ENCODE measurements around the gene KRTAP8-1.

Gene KRTAP8-1, protein sequence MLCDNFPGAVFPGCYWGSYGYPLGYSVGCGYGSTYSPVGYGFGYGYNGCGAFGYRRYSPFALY

DNA sequence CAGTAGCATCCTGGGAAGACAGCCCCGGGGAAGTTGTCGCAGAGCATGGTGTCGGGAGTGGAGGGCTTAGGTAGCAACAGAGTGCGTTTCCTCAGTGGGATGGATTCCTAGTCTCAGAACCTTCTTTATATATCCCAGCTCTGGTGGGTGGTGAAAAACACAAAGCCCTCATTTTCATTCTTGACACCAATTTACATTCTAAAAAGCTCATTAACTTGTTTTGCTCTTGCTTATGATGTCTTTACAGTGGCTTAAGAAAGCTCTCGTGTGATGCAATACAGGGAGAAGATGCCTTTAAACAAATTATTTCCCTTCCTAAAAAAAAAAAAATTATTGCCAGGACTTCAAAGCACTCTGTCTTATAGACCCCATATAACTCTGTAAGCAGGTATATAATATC, at the start of gene KRTAP8-1:
Gene KRTAP8-1 (minus strand): TSS at position 101 of the 400 bp plus-strand sequence. CDS start 54 bp downstream, at position 47.
- DNase-seq, result no peak

DNA sequence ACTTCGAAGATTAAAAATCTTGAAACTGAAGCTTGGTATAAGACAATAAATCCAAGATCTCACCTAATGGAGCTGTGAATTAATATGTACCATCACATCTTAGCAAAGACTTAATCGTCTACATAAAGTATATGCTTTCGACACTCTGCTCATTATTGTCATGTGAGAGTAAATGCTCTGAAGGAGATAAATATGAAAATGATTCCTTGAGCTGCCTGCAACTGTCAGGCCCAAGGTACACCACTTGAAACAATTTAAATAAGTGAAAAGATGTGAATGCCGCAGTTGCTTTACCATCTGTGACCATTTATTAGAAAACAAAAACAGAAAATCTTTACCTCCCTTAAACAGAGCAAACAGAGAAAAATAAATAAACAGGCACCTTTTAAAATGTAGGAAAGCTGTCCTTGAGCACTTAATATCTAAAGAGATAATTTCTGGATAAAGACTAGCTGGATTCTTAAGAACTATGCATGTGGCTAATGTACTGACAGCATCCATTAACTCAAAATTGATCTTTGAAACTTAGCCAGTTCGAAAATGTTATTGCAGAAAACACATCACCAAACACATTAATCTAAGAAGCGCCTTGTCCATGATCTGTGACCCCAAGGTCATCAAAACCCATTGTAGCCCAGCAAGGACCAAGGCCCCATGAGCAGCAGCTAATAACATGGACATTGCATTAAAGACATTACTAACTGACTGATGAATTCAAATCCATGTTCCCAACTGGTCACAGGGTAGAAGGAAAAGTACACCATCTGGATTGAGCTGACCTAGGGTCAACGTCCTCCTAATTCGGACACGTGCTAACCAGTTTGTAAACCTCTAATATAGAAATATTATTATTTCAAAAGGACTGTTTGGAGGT, 34.8 kb upstream of the KRTAP8-1 start:
- no peak for DNase-seq

DNA sequence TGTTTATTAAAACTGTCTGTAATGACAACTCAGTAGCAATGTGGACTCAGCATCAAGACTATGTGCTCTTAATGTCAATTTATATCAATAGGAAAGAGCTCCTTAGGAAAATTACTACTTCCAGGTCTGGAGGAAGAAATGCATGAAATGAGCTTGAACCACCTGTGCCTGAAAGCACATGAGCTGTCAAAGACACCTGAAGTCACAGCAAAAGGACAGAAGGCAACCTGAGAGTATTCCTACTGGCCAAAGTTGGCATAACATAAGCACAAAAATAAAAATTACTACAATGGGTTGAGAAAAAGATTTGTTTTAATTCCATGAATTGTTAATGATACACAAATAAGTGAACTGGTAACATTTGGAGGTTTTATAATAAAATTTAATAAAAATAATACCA, 29.9 kb upstream of the KRTAP8-1 start:
- DNase-seq, result no peak

DNA sequence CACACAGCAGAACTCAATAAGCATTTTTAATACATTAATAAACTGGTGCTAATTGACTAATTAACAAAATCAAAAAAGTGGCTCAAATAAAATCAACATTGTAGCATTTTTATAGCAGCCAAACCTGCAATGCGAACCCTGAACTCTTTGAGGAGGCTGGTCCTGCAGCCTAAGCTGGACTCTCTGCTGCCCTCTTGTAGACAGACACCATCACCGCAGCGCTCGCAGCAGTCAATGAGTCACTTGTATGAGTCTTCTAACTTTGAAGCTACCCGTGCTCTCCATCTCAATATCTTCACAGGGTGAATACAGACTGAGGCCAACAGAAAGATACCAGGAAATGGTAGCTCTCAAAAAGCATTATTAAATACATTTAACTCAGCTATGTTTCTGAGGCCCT, 26.2 kb upstream of the KRTAP8-1 start:
- no peak for DNase-seq

DNA sequence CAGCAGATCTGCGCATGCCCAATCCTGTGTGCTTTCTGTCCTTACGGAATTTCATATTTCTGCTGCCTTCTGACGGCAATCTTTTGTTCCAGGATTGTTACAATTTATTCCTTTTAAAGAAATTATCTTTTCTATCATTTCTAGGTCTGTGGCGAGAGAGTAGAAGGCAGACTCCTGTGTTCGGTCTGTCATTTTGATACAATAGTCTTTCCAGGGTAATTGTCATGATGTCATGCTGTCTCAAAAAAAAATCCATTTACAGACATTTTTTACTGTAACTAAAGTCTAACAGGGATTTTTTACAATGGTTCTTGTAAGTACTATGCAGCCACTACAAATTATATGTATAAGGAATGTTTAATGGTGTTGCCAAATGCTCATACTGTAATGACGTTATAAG, 25.5 kb upstream of the KRTAP8-1 start:
- DNase-seq, result no peak

DNA sequence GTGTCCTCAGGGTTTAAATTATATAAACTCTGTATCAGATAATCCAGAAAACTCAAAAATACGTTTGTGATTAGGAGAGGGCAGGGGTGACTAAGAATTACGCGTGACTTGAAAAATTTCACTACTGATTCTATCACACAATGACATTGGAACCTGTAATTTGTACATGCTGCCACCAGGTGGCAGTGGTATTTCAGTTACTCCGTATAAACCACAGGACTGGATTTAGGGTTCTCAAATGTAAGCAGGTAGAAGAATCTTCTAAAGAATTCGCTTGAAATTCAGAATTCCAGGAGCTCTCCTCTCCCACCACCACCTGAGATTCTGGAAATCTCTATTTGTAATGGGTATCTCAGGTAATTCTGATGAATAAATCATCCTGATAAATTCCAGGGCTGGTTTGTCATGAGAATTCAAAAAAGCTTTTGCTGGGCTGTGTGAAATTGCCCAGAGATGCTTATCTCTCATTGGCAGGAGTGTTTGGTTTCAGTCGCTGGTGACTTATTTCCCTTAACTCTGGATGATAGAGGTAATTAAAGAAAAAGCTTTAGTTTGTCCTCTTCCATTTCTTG, 18.2 kb upstream of the KRTAP8-1 start:
- DNase-seq, result no peak

DNA sequence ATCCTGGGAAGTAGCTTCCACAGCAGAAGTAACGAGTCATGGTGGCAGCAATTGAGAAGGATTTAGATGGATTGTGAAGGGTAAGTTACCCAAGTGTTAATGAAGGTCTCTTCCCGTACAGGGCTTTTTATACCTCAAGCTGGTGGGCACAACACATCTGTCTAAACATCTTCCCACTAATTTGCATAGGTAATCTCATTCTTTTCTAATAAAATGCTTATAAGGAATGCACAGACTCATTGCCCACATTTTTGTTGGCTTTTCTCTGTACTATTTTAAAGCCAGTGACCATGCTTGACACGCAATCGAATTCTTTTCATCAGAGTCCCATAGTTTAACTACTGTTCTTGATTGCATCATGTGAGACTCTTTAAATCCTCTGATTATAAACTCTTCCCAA, 16.6 kb upstream of the KRTAP8-1 start, which contains the start of gene KRTAP7-1:
Gene KRTAP7-1 (minus strand): TSS at position 101 of the 400 bp plus-strand sequence. CDS start 61 bp downstream, at position 40.
- DNase-seq, result no peak

DNA sequence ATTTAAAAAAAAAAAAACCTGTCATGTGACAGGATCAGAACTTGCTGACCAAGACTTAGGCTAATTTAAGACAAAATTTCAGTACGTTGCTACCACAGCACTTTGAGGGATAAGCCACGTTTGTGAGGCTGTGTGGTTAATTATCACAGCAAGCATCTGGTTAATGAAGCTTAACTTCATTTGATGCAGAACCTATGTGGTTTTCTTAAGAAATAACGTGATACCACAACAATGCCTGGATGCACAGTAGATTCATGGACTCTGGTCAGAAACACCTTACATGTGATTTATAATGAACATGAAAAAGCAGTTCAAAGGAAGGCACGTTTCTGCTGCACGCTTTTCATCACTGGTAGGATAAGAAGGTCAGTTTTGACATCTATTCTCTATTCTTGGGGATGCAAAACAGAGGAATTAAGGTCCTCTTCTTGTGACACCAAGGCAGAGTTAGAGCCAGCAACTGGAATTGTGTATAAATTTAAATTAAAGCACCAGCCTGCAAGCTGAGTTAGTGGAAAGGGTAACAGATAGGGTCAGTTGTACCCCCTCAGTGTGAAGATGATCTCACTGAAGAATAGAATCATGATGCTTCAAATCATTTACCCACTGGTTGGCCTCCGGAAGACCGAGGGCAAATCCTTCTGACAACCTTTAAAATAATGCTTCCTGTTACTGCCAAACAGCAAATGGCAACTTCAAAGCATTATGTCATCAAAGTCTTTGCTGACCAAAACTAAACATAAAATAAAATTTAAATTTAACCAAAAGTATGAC, 6.0 kb upstream of the KRTAP8-1 start:
- no peak for DNase-seq

DNA sequence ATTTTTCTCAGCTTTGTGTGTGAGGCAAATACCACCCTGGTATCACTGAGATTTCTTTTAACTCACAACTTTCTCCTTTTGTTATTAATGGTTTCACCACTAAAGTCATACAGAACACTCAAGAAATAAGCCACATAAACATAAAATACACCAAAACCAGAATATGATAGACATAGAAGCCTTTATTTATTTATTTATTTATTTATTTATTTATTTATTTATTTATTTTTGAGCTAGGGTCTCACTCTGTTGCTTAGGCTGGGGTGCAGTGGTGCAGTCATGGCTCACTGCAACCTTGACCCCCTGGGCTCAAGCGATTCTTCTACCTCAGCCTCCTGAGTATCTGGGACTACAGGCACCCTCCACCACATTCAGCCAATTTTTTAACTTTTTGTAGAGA, 12.5 kb downstream of the KRTAP8-1 start:
- no peak for DNase-seq

DNA sequence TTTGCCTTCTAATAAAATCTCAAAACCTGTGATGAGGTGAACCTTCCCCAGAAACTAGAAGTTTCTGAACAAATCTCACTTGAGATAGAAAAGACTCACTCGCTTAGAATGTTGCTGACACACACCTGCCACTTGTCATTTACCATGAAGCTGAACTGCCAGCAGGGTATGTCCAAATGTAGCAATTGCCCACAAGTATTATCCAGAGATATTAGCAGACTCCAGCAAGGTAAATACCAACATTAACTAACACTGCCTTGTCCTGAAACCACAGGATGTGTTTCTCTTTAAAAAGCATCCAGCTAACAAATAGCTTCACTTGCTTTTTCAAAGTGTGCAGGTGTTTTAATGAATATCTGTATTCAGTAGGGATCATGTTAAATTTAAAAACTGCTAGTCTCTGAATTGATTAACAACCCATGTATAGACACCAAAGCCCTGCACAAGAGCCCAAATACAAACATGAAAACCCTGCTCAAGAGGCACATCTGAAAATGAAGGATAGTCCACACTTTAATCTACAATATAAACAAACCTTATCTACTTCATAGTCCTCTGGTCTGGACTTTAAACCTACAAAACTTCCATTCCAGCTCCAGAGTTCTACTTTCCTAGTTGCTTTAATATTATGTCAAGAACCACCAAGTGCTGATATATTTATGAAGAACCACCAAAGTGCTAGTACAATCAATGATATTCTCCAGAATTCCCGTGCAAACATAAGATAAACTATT, 19.3 kb downstream of the KRTAP8-1 start:
- no peak for DNase-seq

DNA sequence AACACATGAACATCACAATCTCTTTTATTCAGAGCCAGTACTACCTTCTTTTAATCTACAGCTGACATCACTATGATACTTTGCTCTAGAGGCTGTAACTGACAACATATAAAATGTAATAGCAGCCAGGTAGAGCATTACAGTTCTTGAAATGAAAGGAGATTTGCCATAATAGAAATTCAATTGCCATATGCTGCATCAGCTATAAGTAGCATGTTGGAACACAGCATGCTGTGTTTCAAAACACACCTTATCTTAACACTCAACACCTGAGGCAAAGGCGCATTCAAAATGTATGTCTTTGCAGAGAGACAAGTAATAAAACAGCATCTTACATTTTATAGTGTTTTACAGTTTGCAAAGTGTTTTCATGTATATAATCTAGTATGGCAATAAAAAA, 33.8 kb downstream of the KRTAP8-1 start:
- no peak for DNase-seq

DNA sequence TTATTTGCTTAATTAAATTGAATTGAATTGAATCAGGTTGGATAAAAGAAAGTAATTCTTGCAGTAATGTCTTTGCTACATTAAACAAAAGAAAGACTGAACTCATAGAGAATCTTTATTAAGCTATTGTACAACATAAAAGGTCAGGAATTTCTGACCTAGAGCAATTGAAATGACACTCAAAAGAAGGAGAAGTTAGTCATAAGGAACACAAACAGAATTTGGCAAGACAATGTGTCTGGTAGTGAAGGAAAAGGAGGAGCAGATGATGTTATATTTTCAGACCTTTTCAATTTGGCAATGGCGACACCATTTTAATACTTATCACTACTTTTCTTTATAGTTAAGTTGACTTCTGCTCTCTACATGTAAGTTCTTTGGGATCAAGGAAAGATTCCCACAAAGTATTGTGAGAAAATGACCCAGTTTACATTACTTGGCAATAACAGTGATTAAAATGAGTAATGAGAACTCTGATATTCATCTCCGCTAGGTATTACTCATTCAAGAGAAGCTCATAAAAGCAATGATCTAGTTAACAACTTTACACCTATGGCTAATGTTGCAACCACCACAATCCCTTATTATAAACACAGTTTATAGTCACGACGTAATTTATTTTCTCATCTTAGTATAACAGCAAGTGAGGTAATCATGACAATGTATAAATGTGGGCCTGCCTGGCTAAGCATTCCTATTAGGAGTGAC, 43.2 kb downstream of the KRTAP8-1 start:
- DNase-seq, result no peak
